ENCODE data around the gene OR10A3. TPM values are rescaled to one million over a fixed set of nuclear protein-coding genes. Genes with fewer than 3 reads are reported as not detected.
"Not testable (repeated sequence)": the region's sequence is repeated elsewhere in the genome, so short reads cannot be mapped to it uniquely, and the experiment has no call there.

OR10A3 gene
- not detected for total RNA-seq
- not detected for polyA plus RNA-seq (ENCODE audit: insufficient read depth, low read depth, low replicate concordance)
- long read RNA-seq, donor 1 = 0 reads
- long read RNA-seq, donor 2 = 0 reads
- long read RNA-seq, donor 3 = 0 reads
- long read RNA-seq, donor 4 = 0 reads
- long read RNA-seq, donor 5 = 0 reads
- long read RNA-seq, donor 6 = 0 reads
- long read RNA-seq, donor 7 = 0 reads
- long read RNA-seq, donor 8 = 0 reads
- long read RNA-seq, donor 9 = 0 reads
- long read RNA-seq, donor 10 = 0 reads

- TF ChIP-seq, protein P1, sequence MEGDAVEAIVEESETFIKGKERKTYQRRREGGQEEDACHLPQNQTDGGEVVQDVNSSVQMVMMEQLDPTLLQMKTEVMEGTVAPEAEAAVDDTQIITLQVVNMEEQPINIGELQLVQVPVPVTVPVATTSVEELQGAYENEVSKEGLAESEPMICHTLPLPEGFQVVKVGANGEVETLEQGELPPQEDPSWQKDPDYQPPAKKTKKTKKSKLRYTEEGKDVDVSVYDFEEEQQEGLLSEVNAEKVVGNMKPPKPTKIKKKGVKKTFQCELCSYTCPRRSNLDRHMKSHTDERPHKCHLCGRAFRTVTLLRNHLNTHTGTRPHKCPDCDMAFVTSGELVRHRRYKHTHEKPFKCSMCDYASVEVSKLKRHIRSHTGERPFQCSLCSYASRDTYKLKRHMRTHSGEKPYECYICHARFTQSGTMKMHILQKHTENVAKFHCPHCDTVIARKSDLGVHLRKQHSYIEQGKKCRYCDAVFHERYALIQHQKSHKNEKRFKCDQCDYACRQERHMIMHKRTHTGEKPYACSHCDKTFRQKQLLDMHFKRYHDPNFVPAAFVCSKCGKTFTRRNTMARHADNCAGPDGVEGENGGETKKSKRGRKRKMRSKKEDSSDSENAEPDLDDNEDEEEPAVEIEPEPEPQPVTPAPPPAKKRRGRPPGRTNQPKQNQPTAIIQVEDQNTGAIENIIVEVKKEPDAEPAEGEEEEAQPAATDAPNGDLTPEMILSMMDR (IDR thresholded peaks at IDR 0.05; ENCODE audit: borderline replicate concordance, extremely low read depth, insufficient read depth) = no peak
- no peaks in the 10 kb centered on the region for H3K4me1 ChIP-seq (ENCODE audit: control insufficient read depth in 2 of 3, insufficient read depth in 2 of 3, low read depth in 1 of 3, low read length in 3 of 3)
- no peaks in the 10 kb centered on the region for H3K36me3 ChIP-seq (ENCODE audit: control insufficient read depth in 2 of 3, insufficient read depth in 3 of 3, low read length in 3 of 3)
- H3K27me3 ChIP-seq (ENCODE audit: control insufficient read depth, insufficient read depth, low read length) = no peaks in the 10 kb centered on the region
- no peak within 1 kb of the TSS for H3K9ac ChIP-seq (ENCODE audit: low read length in 3 of 3)
- H3K9me3 ChIP-seq (ENCODE audit: control insufficient read depth in 2 of 3, insufficient read depth in 1 of 3, low read length in 3 of 3) = peaks cover 0 to 7% (median 4%) of the 10 kb centered on the region in 3 donors
- DNase-seq = no peak
- intact Hi-C loops (cut with DNase I) = no loop called here
- H3K27ac ChIP-seq (ENCODE audit: low read depth in 2 of 2, low read length in 2 of 2) = no peak within 1 kb of the TSS
- no peak within 1 kb of the TSS for H3K4me3 ChIP-seq (ENCODE audit: low read length in 3 of 3)
- FAIRE-seq = no peak
Measured at GRCh38 chr11:7941608-7942007, at the start of gene OR10A3. TSS of gene OR10A3 (minus strand) at chr11:7941708. CDS start at chr11:7939520, 2,188 bp downstream.

- Histone ChIP-seq H3K9ac (ENCODE audit: low read length in 3 of 3) (peak overlapping the region; percentile 44 to 84 (median 74)), H3K4me1 (ENCODE audit: control insufficient read depth in 2 of 3, insufficient read depth in 2 of 3, low read depth in 1 of 3, low read length in 3 of 3) (peaks cover 2 to 16% (median 15%) of the 10 kb centered on the region in 3 donors), H3K4me3 (ENCODE audit: low read length in 3 of 3) (peak overlapping the region; percentile 82 to 99 (median 98)), H3K27ac (ENCODE audit: low read depth in 2 of 2, low read length in 2 of 2) (peak overlapping the region in 1 of 2 donors; percentile 48)
- intact Hi-C loops (cut with DNase I) = loop anchor here (10.0 kb wide), 1 partner anchor 93 kb away; no protein-coding TSS in a partner anchor
- DNase-seq; H3K9me3 ChIP-seq (ENCODE audit: control insufficient read depth in 2 of 3, insufficient read depth in 1 of 3, low read length in 3 of 3); H3K36me3 ChIP-seq (ENCODE audit: control insufficient read depth in 2 of 3, insufficient read depth in 3 of 3, low read length in 3 of 3); H3K27me3 ChIP-seq (ENCODE audit: control insufficient read depth, insufficient read depth, low read length); FAIRE-seq: not testable (repeated sequence)
Measured at GRCh38 chr11:7987560-7987883, 46.0 kb upstream of the OR10A3 start.

DNA sequence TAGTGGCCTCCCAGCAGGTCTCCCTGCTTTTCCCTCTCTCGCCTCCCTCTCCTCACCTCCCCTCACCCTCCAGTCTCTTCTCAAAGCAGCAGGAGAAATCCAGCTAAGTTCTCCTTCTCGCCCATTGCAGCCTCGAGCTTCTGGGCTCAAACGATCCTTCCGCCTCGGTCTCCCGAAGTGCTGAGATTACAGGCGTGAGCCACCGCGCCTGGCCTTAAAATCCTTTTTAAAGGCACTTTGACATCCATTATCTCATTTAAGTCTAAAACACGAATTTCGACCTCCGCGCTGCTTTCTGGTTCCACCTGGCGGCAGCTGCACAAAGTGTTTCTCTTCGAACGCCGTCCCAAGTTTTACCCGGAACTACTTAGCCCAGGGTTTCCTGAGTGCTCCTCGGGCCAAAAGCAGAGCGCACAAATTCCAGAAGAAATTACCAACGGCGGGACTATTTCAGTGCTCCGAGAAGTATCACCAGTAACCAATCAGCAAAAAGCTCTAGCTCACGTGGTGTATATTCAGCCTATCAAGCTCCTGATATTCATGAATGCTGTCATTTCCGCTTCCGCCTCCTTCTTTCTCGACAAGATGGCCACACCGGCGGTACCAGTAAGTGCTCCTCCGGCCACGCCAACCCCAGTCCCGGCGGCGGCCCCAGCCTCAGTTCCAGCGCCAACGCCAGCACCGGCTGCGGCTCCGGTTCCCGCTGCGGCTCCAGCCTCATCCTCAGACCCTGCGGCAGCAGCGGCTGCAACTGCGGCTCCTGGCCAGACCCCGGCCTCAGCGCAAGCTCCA is 45.5 kb upstream of the OR10A3 start, which contains the start of gene EIF3F:
Gene EIF3F (plus strand): TSS at position 570 of the 792 bp plus-strand sequence. CDS start 16 bp downstream, at position 586.
- H3K4me3 ChIP-seq (ENCODE audit: low read length in 3 of 3) = peak within 1 kb of the TSS; percentile 82 to 99 (median 98)
- FAIRE-seq = peak; percentile 98
- H3K27me3 ChIP-seq (ENCODE audit: control insufficient read depth, insufficient read depth, low read length) = no peaks in the 10 kb centered on the region
- H3K36me3 ChIP-seq (ENCODE audit: control insufficient read depth in 2 of 3, insufficient read depth in 3 of 3, low read length in 3 of 3) = peaks cover 0 to 3% (median 2%) of the 10 kb centered on the region in 3 donors
- H3K9ac ChIP-seq (ENCODE audit: low read length in 3 of 3) = peak within 1 kb of the TSS; percentile 44 to 84 (median 74)
- TF ChIP-seq, protein P1 (IDR thresholded peaks at IDR 0.05; ENCODE audit: borderline replicate concordance, extremely low read depth, insufficient read depth) = peak; percentile 91
- intact Hi-C loops (cut with DNase I) = loop anchor here (10.0 kb wide), 1 partner anchor 92 kb away; no protein-coding TSS in a partner anchor
- H3K27ac ChIP-seq (ENCODE audit: low read depth in 2 of 2, low read length in 2 of 2) = peak within 1 kb of the TSS; percentile 48 to 56
- peaks cover 2 to 16% (median 15%) of the 10 kb centered on the region in 3 donors for H3K4me1 ChIP-seq (ENCODE audit: control insufficient read depth in 2 of 3, insufficient read depth in 2 of 3, low read depth in 1 of 3, low read length in 3 of 3)
- peak; percentile 94 to 100 (median 97) for DNase-seq
- no peaks in the 10 kb centered on the region for H3K9me3 ChIP-seq (ENCODE audit: control insufficient read depth in 2 of 3, insufficient read depth in 1 of 3, low read length in 3 of 3)

Measured in kidney (tissue), 22 donors.